ENCODE results near the gene DXO.
A peak's percentile ranks its signal among the peaks of the same experiment; 100 is the strongest.

GRCh38 chr6:31958741-31959739, 12.9 kb downstream of the DXO start, which contains the start of the genes NELFE and SKIC2:
- peak; percentile 90 for TF ChIP-seq SP1 (IDR thresholded peaks at IDR 0.05)
- TF ChIP-seq, protein P1, sequence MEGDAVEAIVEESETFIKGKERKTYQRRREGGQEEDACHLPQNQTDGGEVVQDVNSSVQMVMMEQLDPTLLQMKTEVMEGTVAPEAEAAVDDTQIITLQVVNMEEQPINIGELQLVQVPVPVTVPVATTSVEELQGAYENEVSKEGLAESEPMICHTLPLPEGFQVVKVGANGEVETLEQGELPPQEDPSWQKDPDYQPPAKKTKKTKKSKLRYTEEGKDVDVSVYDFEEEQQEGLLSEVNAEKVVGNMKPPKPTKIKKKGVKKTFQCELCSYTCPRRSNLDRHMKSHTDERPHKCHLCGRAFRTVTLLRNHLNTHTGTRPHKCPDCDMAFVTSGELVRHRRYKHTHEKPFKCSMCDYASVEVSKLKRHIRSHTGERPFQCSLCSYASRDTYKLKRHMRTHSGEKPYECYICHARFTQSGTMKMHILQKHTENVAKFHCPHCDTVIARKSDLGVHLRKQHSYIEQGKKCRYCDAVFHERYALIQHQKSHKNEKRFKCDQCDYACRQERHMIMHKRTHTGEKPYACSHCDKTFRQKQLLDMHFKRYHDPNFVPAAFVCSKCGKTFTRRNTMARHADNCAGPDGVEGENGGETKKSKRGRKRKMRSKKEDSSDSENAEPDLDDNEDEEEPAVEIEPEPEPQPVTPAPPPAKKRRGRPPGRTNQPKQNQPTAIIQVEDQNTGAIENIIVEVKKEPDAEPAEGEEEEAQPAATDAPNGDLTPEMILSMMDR (IDR thresholded peaks at IDR 0.05; ENCODE audit: low read depth, low read length, missing input control), result no peak
- peak; percentile 52 to 58 for TF ChIP-seq RAD21 (IDR thresholded peaks at IDR 0.05)
- no peak for TF ChIP-seq TAF1 (conservative IDR thresholded peaks at IDR 0.05)
